ENCODE data around the gene LYZL1.

LYZL1 gene

DNA sequence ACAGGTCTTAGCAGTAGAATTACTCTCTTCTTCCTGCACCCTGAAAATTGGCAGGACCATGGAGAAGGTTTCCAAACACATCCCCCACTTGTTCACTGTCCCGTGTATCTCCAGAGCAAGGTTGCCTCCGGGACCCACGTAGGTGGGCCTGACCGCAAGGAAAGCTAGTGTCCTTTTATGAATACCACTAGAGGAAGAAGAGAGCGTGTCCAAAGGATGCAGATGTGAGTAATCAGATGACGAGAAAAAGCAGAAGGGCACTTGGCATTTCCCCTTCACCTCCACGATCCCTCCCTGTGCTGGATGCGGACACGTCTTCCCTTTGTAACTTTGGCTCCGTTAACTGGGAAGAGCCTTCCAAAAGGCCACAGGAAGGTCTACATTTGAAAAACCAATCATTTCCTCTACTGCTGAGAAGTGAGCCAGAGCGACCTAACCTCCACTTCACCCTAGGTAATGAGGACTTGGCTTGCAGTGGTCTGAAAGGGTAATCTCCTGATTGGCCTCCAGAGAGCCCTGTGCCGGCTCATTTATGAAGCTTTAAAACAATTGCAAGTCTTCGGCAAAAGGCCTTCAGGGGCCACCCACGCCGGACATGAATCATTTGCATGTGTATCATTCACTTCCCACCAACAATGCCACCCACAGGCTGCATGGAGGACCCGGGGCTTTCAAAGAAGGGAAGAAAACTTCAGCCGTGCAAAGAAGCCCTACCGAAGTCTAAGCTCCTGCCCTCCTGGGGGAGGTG is 55.4 kb downstream of the LYZL1 start:
- no peak for DNase-seq

DNA sequence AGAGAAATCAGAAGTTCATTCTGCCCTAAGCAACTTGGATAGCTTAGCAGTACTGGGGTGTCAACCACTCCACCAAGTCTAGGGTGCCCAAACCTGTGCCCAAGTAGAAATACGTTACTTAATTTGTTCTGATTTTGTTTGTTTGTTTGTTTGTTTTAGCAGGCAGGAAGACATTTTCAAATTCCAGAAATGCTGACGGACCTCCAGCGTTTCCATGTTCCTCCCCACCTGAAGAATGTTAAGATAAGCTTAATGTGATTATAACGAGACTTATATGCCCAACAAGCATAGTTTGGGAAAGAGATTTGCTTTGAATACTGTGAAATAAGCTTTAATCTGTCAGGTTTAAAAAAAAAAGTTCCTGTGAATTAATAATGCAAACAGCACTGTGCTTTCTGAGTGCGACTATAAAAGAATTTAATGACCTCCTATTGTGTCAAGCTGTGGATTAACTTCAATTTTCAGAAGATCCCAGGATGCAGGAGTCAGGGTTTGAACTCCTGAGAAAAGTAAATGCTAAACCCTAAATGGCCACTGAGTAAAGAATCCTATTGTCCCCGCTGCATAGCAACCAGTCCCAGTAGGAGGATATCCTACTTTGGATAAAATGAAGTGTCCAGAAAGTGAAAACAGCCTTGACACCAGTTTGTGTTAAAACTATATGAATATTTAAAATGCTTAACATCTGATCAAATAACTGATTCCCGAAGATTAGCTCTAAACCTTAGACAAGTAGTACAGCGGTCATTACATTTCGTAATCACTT is 56.5 kb downstream of the LYZL1 start:
- Histone ChIP-seq H3K36me3 (ENCODE audit: control insufficient read depth, insufficient read depth, low read length) (no peaks in the 10 kb centered on the region), H3K4me3 (ENCODE audit: insufficient read depth, low read depth, low read length, poor library complexity, severe bottlenecking) (no peak overlapping the region)

More for the DNA sequence above, 55.4 kb downstream of the LYZL1 start:
- Histone ChIP-seq H3K27me3 (replicated peaks; ENCODE audit: control insufficient read depth, insufficient read depth, low read length, poor library complexity, severe bottlenecking) (no peaks in the 10 kb centered on the region), H3K36me3 (ENCODE audit: control insufficient read depth, insufficient read depth, low read length) (no peaks in the 10 kb centered on the region), H3K27ac (ENCODE audit: insufficient read depth, low read length, poor library complexity, severe bottlenecking) (no peak overlapping the region), H3K4me1 (ENCODE audit: control insufficient read depth, insufficient read depth, low read length, poor library complexity, severe bottlenecking) (no peaks in the 10 kb centered on the region), H3K9me3 (ENCODE audit: control insufficient read depth, low read length) (no peaks in the 10 kb centered on the region), H3K4me3 (ENCODE audit: insufficient read depth, low read depth, low read length, poor library complexity, severe bottlenecking) (no peak overlapping the region)

DNA sequence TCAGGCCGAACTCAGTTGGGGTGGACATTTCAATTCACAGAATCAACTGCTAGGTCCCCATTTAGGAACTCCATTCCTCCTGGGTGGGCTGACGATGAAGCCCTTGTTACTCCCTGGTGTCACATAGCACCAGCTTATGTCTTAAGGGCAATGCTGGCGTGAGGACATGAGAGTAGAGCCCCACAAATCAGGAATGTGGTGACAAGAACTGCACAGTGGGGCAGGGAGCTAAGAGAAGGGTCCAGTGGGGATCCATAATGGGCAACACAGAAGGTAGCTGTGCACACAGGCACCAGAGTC is 57.0 kb downstream of the LYZL1 start:
- H3K27ac ChIP-seq (ENCODE audit: insufficient read depth, low read length, poor library complexity, severe bottlenecking) = no peak overlapping the region
- H3K36me3 ChIP-seq (ENCODE audit: control insufficient read depth, insufficient read depth, low read length) = no peaks in the 10 kb centered on the region
- no peak overlapping the region for H3K4me3 ChIP-seq (ENCODE audit: insufficient read depth, low read depth, low read length, poor library complexity, severe bottlenecking)
- H3K9me3 ChIP-seq (ENCODE audit: control insufficient read depth, low read length) = no peaks in the 10 kb centered on the region
- no peaks in the 10 kb centered on the region for H3K4me1 ChIP-seq (ENCODE audit: control insufficient read depth, insufficient read depth, low read length, poor library complexity, severe bottlenecking)
- no peaks in the 10 kb centered on the region for H3K27me3 ChIP-seq (replicated peaks; ENCODE audit: control insufficient read depth, insufficient read depth, low read length, poor library complexity, severe bottlenecking)
- no peak for DNase-seq

More for the DNA sequence above, 56.5 kb downstream of the LYZL1 start:
- H3K4me1 ChIP-seq (ENCODE audit: control insufficient read depth, insufficient read depth, low read length, poor library complexity, severe bottlenecking) = no peaks in the 10 kb centered on the region
- no peak for DNase-seq
- H3K27me3 ChIP-seq (replicated peaks; ENCODE audit: control insufficient read depth, insufficient read depth, low read length, poor library complexity, severe bottlenecking) = no peaks in the 10 kb centered on the region
- no peak overlapping the region for H3K27ac ChIP-seq (ENCODE audit: insufficient read depth, low read length, poor library complexity, severe bottlenecking)
- no peaks in the 10 kb centered on the region for H3K9me3 ChIP-seq (ENCODE audit: control insufficient read depth, low read length)

DNA sequence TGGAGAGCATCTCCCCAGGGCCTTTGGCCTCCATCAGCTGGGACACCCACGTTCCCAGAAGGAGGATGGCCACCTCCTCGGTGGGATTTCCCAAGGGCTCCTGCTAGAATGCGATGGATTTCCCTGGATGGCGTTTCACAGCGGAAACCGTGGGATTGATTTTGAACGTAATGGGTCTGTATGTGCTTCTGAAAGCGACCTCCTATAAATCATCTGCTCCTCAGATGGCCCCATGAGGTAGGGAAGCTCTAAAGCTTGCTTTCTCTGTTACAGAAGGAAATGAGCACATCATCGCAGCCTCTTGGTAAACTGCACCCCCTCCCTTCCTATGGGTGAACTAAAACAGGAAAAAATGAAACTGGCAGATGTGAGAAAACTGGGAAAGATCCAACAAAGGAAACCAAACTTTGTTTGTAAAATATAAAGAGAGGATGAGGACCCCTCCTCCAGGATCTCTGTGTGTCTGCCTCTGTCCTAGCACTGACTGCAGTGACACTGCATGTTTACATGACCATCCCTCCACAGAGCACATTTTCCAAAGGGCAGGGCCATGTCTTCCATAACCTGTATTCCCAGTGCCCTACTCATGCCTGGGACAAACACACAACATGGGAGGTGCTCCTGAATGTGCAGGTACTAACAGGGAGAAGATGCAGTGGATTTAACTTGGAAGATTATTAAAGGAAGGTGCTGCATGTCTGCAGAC is 57.6 kb downstream of the LYZL1 start:
- no peak overlapping the region for H3K27ac ChIP-seq (ENCODE audit: insufficient read depth, low read length, poor library complexity, severe bottlenecking)
- no peaks in the 10 kb centered on the region for H3K36me3 ChIP-seq (ENCODE audit: control insufficient read depth, insufficient read depth, low read length)
- H3K27me3 ChIP-seq (replicated peaks; ENCODE audit: control insufficient read depth, insufficient read depth, low read length, poor library complexity, severe bottlenecking) = no peaks in the 10 kb centered on the region
- no peak for DNase-seq
- H3K4me3 ChIP-seq (ENCODE audit: insufficient read depth, low read depth, low read length, poor library complexity, severe bottlenecking) = no peak overlapping the region
- no peaks in the 10 kb centered on the region for H3K9me3 ChIP-seq (ENCODE audit: control insufficient read depth, low read length)
- H3K4me1 ChIP-seq (ENCODE audit: control insufficient read depth, insufficient read depth, low read length, poor library complexity, severe bottlenecking) = no peaks in the 10 kb centered on the region

DNA sequence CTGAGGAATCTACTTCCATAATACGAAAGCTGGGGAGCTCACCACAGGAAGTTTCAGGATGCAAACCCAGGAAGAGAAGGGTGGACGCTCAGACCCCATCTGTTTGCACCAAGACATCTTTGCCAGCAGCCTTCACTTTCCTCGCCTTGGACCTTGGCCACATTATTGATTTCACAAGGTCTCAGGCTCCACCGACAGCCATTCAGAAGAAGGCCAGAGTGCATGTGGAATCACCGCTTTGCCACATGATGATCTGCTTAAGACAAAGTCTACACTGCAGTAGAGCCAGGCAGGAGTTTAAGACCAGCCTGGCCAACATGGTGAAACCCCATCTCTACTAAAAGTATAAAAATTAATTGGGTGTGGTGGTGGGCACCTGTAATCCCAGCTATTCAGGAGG is 60.0 kb downstream of the LYZL1 start:
- H3K27ac ChIP-seq (ENCODE audit: insufficient read depth, low read length, poor library complexity, severe bottlenecking) = no peak overlapping the region
- H3K36me3 ChIP-seq (ENCODE audit: control insufficient read depth, insufficient read depth, low read length) = no peaks in the 10 kb centered on the region
- no peak overlapping the region for H3K4me3 ChIP-seq (ENCODE audit: insufficient read depth, low read depth, low read length, poor library complexity, severe bottlenecking)
- DNase-seq = no peak
- no peaks in the 10 kb centered on the region for H3K4me1 ChIP-seq (ENCODE audit: control insufficient read depth, insufficient read depth, low read length, poor library complexity, severe bottlenecking)
- H3K27me3 ChIP-seq (replicated peaks; ENCODE audit: control insufficient read depth, insufficient read depth, low read length, poor library complexity, severe bottlenecking) = no peaks in the 10 kb centered on the region
- H3K9me3 ChIP-seq (ENCODE audit: control insufficient read depth, low read length) = no peaks in the 10 kb centered on the region

DNA sequence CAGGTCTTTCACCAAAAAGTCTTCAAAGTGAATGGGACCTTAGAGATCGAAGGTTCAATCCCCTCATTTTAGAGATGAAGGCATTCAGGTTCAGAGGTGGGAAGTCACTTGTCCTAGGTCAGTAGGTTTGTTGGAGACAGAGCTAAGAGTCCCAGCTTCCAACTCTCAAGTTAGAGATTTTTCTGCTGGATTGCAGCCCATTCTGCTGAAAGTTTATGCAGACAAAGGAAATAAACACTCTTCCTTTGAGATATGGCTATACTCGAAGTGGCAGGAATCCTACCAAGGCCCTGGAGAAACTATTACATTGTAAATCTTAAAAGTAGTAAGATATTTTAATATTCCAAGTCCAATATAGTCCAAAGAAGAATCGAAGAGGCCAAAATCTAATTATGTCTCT is 64.4 kb downstream of the LYZL1 start:
- no peaks in the 10 kb centered on the region for H3K4me1 ChIP-seq (ENCODE audit: control insufficient read depth, insufficient read depth, low read length, poor library complexity, severe bottlenecking)
- H3K27me3 ChIP-seq (replicated peaks; ENCODE audit: control insufficient read depth, insufficient read depth, low read length, poor library complexity, severe bottlenecking) = no peaks in the 10 kb centered on the region
- H3K27ac ChIP-seq (ENCODE audit: insufficient read depth, low read length, poor library complexity, severe bottlenecking) = no peak overlapping the region
- H3K4me3 ChIP-seq (ENCODE audit: insufficient read depth, low read depth, low read length, poor library complexity, severe bottlenecking) = no peak overlapping the region
- no peaks in the 10 kb centered on the region for H3K9me3 ChIP-seq (ENCODE audit: control insufficient read depth, low read length)
- H3K36me3 ChIP-seq (ENCODE audit: control insufficient read depth, insufficient read depth, low read length) = no peaks in the 10 kb centered on the region
- no peak for DNase-seq

DNA sequence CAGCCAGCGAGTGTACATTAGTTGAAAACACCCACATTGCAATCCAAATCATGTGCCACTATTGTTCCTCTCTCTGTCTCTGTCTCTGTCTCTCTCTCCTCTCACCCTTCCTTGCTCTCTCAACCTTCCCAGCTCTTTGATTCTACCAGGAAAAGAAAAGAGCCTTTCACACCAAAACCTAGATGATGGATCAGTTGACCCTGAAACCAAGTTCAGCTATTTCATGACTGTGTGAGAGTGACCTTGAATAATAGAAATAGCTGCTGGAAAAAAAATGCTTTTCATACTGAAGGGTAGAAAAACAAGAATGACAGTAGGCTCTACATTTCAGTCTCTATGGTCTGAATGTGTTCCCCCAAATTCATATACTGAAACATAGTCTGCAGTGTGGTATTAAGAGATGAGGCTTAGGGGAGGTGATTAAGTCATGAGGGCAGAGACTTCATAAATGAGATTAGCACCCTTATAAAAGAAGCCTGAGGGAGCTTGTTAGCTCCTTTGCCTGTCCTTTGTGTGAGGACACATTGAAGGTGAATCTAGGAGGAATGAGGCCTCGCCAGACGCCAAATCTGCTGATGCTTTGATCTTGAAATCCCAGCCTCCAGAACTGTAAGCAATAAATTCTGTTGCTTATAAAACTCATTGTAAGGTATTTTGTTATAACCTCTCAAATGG is 65.2 kb downstream of the LYZL1 start:
- no peaks in the 10 kb centered on the region for H3K9me3 ChIP-seq (ENCODE audit: control insufficient read depth, low read length)
- no peaks in the 10 kb centered on the region for H3K4me1 ChIP-seq (ENCODE audit: control insufficient read depth, insufficient read depth, low read length, poor library complexity, severe bottlenecking)
- H3K36me3 ChIP-seq (ENCODE audit: control insufficient read depth, insufficient read depth, low read length) = no peaks in the 10 kb centered on the region
- H3K27me3 ChIP-seq (replicated peaks; ENCODE audit: control insufficient read depth, insufficient read depth, low read length, poor library complexity, severe bottlenecking) = no peaks in the 10 kb centered on the region
- no peak overlapping the region for H3K27ac ChIP-seq (ENCODE audit: insufficient read depth, low read length, poor library complexity, severe bottlenecking)
- DNase-seq = no peak
- H3K4me3 ChIP-seq (ENCODE audit: insufficient read depth, low read depth, low read length, poor library complexity, severe bottlenecking) = no peak overlapping the region

DNA sequence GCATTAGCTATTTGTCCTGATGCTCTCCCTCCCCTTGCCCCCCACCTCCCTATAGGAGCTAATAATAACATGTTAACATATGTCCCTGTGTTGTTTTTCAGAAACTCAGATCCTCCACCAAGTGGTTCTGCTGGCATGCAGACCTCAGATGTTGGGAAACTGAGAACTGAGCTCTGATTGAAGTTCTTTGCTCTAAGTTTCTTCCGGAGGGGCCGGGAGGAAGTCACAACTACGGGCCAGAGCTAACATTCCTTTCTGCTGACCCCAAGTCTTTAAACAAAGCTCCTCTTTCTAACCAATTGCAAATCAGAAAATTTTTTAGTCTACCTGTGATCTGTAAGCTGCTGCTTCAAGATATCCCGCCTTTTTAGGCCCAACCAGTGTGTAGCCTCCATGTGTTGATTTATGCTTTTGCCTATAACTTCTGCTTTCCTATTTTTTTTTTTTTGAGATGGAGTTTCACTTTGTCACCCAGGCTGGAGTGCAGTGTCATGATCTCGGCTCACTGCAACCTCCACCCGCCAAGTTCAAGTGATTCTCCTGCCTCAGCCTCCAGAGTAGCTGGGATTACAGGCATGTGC is 66.6 kb downstream of the LYZL1 start:
- no peak overlapping the region for H3K4me3 ChIP-seq (ENCODE audit: insufficient read depth, low read depth, low read length, poor library complexity, severe bottlenecking)

DNA sequence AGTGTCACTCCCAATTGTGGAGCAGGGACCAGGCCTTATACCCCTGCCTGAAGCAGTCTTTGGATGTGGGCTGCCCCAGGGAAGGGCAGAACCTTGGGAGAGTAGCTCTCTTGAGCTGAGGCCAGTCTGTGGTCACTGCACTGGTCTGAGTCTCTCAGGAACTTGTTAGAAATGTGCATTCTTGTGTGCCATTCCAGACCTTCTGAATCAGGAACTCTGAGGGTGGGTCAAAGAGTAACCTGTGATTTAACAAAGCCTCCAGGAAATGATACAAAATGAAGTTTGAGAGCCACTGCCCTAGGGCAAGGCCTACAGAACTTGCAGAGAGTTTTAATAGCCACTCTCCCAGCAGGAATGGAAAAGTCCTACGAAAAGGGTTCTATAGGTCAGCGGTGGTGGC is 68.1 kb downstream of the LYZL1 start:
- H3K27ac ChIP-seq (ENCODE audit: insufficient read depth, low read length, poor library complexity, severe bottlenecking) = no peak overlapping the region
- H3K9me3 ChIP-seq (ENCODE audit: control insufficient read depth, low read length) = no peaks in the 10 kb centered on the region
- H3K4me1 ChIP-seq (ENCODE audit: control insufficient read depth, insufficient read depth, low read length, poor library complexity, severe bottlenecking) = no peaks in the 10 kb centered on the region
- no peaks in the 10 kb centered on the region for H3K36me3 ChIP-seq (ENCODE audit: control insufficient read depth, insufficient read depth, low read length)
- no peaks in the 10 kb centered on the region for H3K27me3 ChIP-seq (replicated peaks; ENCODE audit: control insufficient read depth, insufficient read depth, low read length, poor library complexity, severe bottlenecking)
- no peak for DNase-seq
- H3K4me3 ChIP-seq (ENCODE audit: insufficient read depth, low read depth, low read length, poor library complexity, severe bottlenecking) = no peak overlapping the region

More for the DNA sequence above, 66.6 kb downstream of the LYZL1 start:
- no peaks in the 10 kb centered on the region for H3K9me3 ChIP-seq (ENCODE audit: control insufficient read depth, low read length)
- DNase-seq = no peak
- H3K27ac ChIP-seq (ENCODE audit: insufficient read depth, low read length, poor library complexity, severe bottlenecking) = no peak overlapping the region
- H3K4me1 ChIP-seq (ENCODE audit: control insufficient read depth, insufficient read depth, low read length, poor library complexity, severe bottlenecking) = no peaks in the 10 kb centered on the region
- no peaks in the 10 kb centered on the region for H3K27me3 ChIP-seq (replicated peaks; ENCODE audit: control insufficient read depth, insufficient read depth, low read length, poor library complexity, severe bottlenecking)
- H3K36me3 ChIP-seq (ENCODE audit: control insufficient read depth, insufficient read depth, low read length) = no peaks in the 10 kb centered on the region
